Stimulated activated naive B cell treated with anti-CD40 and anti-IgM and Interleukin-4, amounts not matched to agents 10 μg/mL and 1 μg/mL and 100 μg/mL, for 72 hours (primary cell): Measurements from ENCODE around the gene RAD1.

Source experiments
- ATAC-seq, 2 donors: fragments of 150-1000 bp; cut with Tn5 transposase; replicated peaks; 2 replicates each; pipeline ENCODE4 v1.10.0; 2021; ENCODE audit warnings: moderate library complexity in 1 of 2
- DNase-seq: peaks from one replicate; pipeline ENCODE4 v3.0.0; 2021
- H3K27ac Mint-ChIP-seq: one replicate; pipeline ENCODE4 v1.8.0; 2022; ENCODE audit warnings: mild to moderate bottlenecking, mixed read lengths
- H3K27me3 Mint-ChIP-seq, 2 donors: one replicate each; pipeline ENCODE4 v1.8.0; 2022; ENCODE audit warnings: mixed read lengths in 2 of 2
- H3K36me3 Mint-ChIP-seq, 2 donors: one replicate each; pipeline ENCODE4 v1.8.0; 2022; ENCODE audit warnings: mixed read lengths in 2 of 2, mild to moderate bottlenecking in 1 of 2
- H3K4me1 Mint-ChIP-seq, 2 donors: one replicate each; pipeline ENCODE4 v1.8.0; 2022; ENCODE audit warnings: mixed read lengths in 2 of 2, mild to moderate bottlenecking in 1 of 2
- H3K4me3 Mint-ChIP-seq, 2 donors: one replicate each; pipeline ENCODE4 v1.8.0; 2022; ENCODE audit warnings: mild to moderate bottlenecking in 2 of 2, mixed read lengths in 2 of 2, moderate library complexity in 1 of 2
- H3K9me3 Mint-ChIP-seq, 2 donors: one replicate each; pipeline ENCODE4 v1.8.0; 2022; ENCODE audit warnings: mixed read lengths in 2 of 2, mild to moderate bottlenecking in 1 of 2

Gene RAD1

DNA sequence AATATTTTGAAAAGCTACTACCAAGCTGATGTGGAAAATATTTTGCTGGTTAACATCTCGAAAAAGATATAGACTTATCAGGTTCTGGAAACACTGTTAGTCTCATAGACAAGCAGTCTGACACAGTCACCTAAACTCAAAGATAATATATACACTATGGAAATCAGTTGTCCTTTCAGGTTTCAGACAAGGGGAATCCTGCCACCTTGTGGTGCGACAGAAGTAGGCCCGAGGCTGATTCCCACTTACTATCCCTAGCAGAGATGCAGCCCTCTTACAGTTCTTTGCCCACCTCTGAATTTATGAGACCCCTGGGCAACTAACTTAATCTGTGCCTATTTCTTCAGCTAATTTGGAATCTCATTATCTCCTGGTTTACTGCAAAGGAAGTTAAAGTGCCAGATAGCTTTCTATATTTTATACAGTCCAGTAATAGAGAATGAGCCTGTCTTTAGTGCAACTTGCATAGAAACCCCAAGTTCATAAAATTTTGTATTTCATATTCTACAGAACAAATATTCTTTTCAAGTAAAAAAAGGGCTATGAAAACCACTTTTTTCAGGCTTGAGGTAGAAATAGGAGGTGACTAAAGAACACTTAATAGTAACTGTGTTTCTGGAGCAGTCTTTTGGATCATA is 16.9 kb downstream of the RAD1 start:
- ATAC-seq (peak; percentile 89 to 90), DNase-seq (peak; percentile 28)
- no peak overlapping the region for H3K4me3 Mint-ChIP-seq

DNA sequence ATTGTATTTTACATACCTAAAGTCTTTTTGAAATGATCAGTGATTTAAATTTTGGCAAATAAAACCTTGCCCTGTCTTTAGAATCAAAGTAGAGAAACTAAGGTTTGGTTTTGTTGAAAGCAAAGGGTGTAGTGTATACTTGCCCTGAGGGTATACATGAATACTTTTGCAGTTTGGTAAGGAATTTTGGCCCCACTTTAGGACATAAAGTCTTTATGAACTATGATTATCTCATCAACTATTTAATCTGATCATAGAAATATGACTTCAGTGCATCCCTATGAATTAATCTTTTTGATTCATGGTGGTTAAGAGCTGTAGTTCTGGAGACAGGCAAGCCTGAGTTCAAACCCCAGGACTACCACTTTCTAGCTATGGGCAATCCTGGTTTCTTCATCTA is 17.7 kb downstream of the RAD1 start:
- ATAC-seq: no peak

More for the DNA sequence above, 16.9 kb downstream of the RAD1 start:
- Mint-ChIP-seq H3K36me3 (peaks cover 5 to 11% of the 10 kb centered on the region in 2 donors), H3K4me1 (no peaks in the 10 kb centered on the region), H3K27ac (no peak overlapping the region), H3K9me3 (no peaks in the 10 kb centered on the region), H3K27me3 (no peaks in the 10 kb centered on the region)

DNA sequence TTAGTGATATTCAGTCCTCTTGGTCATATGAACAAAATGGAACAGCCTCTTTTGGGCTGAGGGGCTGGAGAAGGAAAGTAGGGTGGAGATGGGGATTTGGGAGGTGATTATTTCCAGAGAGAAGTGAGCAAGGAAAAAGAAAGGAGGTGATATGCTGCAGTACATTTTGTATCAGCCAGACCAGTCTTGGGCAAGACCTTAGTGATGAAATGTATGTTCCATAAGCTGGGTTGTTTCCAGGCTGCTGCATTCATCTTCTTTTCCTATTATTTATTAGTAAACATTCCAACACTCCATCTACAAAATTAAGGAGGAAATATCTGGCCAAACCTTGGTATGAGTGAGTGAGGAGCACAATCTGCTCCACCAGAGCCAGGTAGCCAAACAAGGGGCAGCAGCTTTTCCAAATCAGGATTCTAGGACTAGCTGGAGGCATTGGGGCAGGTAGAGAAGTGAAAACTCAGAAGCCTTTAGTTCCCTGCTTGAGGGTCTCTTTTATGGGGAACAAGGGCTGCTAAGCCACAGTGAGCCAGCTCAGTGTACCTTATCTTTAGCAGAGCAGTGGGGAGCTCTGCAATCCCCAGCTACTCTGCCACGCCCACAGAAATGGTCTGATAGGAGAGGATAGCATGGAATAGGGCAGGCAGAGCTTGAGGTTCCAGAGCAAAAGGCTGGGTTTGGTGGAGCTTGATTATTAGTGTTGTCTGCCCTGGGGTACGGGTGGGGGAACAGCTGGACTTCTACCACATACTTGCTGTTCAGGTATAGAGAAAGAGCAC is 19.5 kb downstream of the RAD1 start:
- Mint-ChIP-seq H3K9me3 (no peaks in the 10 kb centered on the region), H3K27ac (no peak overlapping the region), H3K4me1 (no peaks in the 10 kb centered on the region), H3K36me3 (peaks cover 4 to 5% of the 10 kb centered on the region in 2 donors), H3K27me3 (no peaks in the 10 kb centered on the region), H3K4me3 (no peak overlapping the region)
- ATAC-seq (no peak), DNase-seq (no peak)

More for the DNA sequence above, 17.7 kb downstream of the RAD1 start:
- Mint-ChIP-seq H3K36me3 (peaks cover 5 to 9% of the 10 kb centered on the region in 2 donors), H3K9me3 (no peaks in the 10 kb centered on the region), H3K4me3 (no peak overlapping the region), H3K4me1 (no peaks in the 10 kb centered on the region), H3K27ac (no peak overlapping the region), H3K27me3 (no peaks in the 10 kb centered on the region)
- no peak for DNase-seq

DNA sequence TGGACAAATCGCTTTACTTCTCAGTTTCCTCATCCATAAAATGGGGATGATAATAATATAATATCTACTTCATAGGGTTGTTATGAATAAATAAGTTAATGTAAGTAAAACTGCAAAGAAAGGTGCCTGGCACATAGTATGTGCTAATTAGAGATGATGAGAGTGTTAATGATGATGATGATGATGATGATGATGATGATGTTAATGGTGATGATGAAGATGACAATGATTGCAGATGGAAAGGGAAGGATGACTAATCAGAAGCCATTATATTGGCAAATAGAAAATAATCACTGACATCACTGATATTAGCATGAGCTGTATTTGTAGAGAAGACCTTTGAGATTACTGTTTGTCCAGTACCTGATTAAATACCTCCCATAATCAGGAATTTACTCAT is 20.6 kb downstream of the RAD1 start:
- Mint-ChIP-seq H3K27me3 (no peaks in the 10 kb centered on the region), H3K9me3 (no peaks in the 10 kb centered on the region), H3K4me1 (no peaks in the 10 kb centered on the region), H3K4me3 (no peak overlapping the region), H3K36me3 (peaks cover 4 to 5% of the 10 kb centered on the region in 2 donors), H3K27ac (no peak overlapping the region)
- no peak for DNase-seq
- ATAC-seq: no peak

DNA sequence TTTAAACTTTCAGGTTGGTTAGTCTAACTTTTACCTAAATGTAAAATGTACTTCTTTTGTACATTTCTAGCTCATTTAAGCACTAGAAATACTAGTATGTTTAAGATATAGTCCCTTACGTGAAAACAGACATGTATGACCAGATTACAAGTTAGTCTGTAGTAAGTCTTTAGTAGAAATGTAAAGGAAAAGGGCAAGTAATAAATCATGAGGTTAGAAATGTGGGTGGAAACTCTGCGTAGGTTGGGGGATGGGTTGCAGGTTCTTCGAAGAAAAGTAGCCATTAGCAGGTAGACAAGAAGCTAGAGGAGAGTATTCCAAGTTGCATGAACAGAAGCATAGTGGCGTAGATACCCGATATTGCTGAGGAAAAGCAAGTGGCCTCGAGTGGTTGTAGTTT is 22.9 kb downstream of the RAD1 start:
- Mint-ChIP-seq H3K4me1 (no peaks in the 10 kb centered on the region), H3K4me3 (no peak overlapping the region), H3K9me3 (no peaks in the 10 kb centered on the region), H3K27me3 (no peaks in the 10 kb centered on the region), H3K27ac (no peak overlapping the region), H3K36me3 (peaks cover 4 to 5% of the 10 kb centered on the region in 2 donors)
- ATAC-seq (no peak), DNase-seq (no peak)

DNA sequence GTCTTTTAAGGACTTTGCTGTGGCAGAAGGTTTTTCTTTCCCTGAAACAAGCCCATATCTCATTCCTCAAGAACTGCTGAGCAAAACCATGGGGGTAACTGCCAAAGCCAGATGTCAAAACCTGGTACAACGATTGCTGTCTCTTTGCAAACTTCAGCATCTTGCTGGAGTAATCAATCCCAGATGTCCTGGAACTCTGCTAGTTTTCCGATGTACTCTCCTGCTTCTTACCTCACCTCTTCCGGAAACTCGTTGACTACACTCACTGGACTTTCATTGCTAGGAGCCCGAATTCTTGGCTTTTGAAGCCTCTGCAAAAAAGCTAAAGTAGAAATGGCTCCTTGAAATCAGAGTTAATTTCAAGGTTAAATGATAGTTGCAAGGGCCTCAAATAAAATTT is 23.3 kb downstream of the RAD1 start:
- ATAC-seq (no peak), DNase-seq (no peak)
- H3K4me1 Mint-ChIP-seq: no peaks in the 10 kb centered on the region
- no peaks in the 10 kb centered on the region for H3K9me3 Mint-ChIP-seq
- H3K27ac Mint-ChIP-seq: no peak overlapping the region
- H3K27me3 Mint-ChIP-seq: no peaks in the 10 kb centered on the region
- H3K4me3 Mint-ChIP-seq: no peak overlapping the region
- H3K36me3 Mint-ChIP-seq: peaks cover 4 to 5% of the 10 kb centered on the region in 2 donors

DNA sequence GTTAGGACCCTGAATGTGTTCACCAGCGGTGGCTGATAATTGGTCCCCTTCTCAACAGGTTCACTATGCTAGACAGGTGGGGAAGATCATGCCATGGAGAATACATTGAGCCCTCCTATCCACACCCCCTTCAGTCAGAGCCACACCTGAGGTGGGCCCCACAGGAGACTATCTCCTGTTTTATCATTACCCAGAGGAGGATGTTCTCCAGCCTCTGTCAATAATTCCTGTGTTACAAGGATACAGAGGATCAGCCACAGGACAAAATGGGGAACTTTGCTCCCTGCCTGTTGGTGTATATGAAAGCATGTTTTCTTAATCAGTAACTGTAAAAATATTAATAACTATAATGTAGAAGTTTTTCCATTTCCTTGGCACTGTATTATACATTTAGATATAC is 25.9 kb downstream of the RAD1 start:
- H3K4me1 Mint-ChIP-seq: no peaks in the 10 kb centered on the region
- H3K4me3 Mint-ChIP-seq: no peak overlapping the region
- no peaks in the 10 kb centered on the region for H3K36me3 Mint-ChIP-seq
- no peaks in the 10 kb centered on the region for H3K27me3 Mint-ChIP-seq
- no peaks in the 10 kb centered on the region for H3K9me3 Mint-ChIP-seq
- DNase-seq (no peak), ATAC-seq (no peak)
- no peak overlapping the region for H3K27ac Mint-ChIP-seq

DNA sequence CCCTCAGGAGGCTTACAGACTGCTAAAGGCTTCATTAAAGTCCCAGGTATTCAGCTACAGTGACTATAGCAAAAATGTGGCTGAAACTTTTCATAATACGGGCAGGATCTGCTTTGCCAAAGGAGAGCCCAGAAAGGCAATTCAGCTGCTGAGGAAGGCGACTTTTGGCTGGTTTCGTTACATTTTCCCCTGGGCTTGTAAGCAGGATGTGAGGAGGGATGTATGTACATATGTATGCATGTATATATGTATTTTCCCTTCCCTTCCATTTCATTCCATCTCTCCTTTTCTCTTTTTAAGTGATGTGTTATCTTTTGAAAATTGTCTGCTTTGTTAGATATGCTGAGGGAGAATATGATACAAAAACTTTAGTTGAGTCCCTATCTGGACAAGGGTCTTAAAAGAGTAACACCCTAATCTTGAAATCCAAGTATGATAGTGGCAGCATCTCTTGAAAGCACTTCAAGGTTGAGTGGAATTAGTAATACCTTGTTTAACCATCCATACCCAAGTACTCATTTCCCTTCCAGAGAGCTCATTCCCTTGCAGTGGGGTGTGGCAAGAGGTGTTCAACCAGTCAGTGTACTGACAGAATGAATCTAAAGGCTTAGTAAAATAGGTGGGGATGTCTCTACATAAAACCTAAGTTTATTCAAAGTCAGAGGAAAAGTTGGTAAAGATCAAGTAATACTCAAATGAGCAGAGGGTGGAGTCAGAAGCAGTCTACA is 28.7 kb downstream of the RAD1 start:
- Mint-ChIP-seq H3K4me1 (no peaks in the 10 kb centered on the region), H3K9me3 (no peaks in the 10 kb centered on the region), H3K27me3 (peaks cover 0 to 7% of the 10 kb centered on the region in 2 donors), H3K27ac (no peak overlapping the region), H3K4me3 (no peak overlapping the region), H3K36me3 (no peaks in the 10 kb centered on the region)
- ATAC-seq (peak in 1 of 2 donors; percentile 38), DNase-seq (no peak)

DNA sequence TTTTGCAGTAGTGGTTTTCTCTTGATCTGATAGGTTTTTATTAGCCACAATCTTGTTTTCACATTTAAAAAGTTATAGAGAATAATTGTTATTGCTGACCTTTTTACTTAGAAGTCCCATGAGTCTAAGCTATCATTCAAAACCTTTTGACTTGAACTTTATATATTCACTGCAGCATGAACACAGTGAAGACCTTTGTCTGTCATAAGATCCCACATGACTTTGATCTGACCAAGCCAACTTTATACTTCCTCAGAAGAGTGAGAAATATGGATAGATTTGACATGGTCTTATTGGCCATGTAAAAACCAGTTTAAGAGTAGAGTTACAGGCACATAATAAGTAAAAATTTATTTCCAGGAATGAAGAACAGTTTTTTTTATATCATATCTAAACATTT is 34.1 kb downstream of the RAD1 start:
- H3K27ac Mint-ChIP-seq: no peak overlapping the region
- H3K36me3 Mint-ChIP-seq: no peaks in the 10 kb centered on the region
- peaks cover 7% of the 10 kb centered on the region in 2 donors for H3K27me3 Mint-ChIP-seq
- H3K4me3 Mint-ChIP-seq: no peak overlapping the region
- no peaks in the 10 kb centered on the region for H3K4me1 Mint-ChIP-seq
- no peak for ATAC-seq
- no peak for DNase-seq
- H3K9me3 Mint-ChIP-seq: peaks cover 6 to 7% of the 10 kb centered on the region in 2 donors

DNA sequence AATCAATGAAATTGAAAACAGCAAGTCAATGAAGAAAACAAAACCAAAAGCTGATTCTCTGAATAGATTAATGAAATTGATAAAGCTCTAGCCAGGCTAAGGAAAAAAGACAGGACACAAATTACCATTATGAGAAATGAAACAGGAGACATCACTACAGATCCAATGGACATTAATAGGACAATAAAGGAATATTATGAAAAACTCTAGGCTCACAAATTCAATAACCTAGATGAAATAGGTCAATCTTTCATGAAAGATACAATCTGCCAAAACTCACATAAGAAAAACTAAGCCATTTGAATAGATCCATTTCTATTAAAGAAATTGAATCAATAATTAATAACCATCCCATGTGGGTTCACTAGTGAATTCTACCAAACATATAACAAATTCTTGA is 39.0 kb downstream of the RAD1 start:
- no peak overlapping the region for H3K27ac Mint-ChIP-seq
- no peak overlapping the region for H3K4me3 Mint-ChIP-seq
- DNase-seq: no peak
- no peaks in the 10 kb centered on the region for H3K4me1 Mint-ChIP-seq
- H3K9me3 Mint-ChIP-seq: peaks cover 9 to 17% of the 10 kb centered on the region in 2 donors
- no peak for ATAC-seq
- peaks cover 5 to 7% of the 10 kb centered on the region in 2 donors for H3K27me3 Mint-ChIP-seq
- H3K36me3 Mint-ChIP-seq: peaks cover 0 to 6% of the 10 kb centered on the region in 2 donors

DNA sequence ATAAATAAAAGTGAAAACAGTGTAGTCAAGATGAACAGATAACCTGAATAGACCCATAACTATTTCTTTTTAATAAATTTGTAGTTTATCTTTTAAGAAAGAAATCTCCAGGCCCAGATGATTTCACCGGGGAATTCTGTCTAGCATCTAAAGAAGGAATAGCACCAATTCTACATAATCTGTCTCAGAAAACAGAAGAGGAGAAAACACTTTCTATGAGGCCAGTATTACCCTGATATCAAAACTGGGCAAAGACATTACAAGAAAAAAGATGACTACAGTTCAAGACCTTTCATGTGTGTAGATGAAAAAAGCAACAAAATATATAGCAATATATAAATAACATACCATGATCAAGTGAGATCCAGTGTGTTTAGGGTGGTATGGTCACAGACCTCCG is 44.9 kb downstream of the RAD1 start:
- H3K9me3 Mint-ChIP-seq: peaks cover 0 to under 1% of the 10 kb centered on the region in 2 donors
- peaks cover 0 to under 1% of the 10 kb centered on the region in 2 donors for H3K36me3 Mint-ChIP-seq
- H3K4me3 Mint-ChIP-seq: no peak overlapping the region
- DNase-seq: no peak
- no peak overlapping the region for H3K27ac Mint-ChIP-seq
- no peaks in the 10 kb centered on the region for H3K4me1 Mint-ChIP-seq
- no peak for ATAC-seq
- peaks cover 0 to 5% of the 10 kb centered on the region in 2 donors for H3K27me3 Mint-ChIP-seq

DNA sequence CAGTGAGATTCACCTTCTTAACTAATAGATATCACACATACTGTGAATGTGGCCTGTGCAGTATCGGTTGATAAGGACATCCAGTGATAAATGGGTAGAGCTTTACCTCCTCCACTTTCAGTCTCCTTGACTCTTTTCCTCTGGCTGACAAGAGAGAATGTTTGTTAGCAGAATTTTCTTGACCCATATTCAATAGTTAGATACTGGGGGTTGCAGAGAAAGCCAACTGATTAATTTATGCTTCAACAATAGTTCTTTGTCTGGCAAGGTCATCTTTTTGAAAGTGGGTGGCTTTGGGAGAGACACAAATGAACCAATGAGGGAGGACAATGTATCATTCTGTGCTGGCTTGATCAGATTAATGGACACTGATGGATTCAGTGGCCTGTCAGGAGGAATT is 46.0 kb downstream of the RAD1 start:
- Mint-ChIP-seq H3K4me3 (no peak overlapping the region), H3K27ac (no peak overlapping the region), H3K36me3 (no peaks in the 10 kb centered on the region), H3K27me3 (peaks cover 0 to 5% of the 10 kb centered on the region in 2 donors), H3K4me1 (no peaks in the 10 kb centered on the region), H3K9me3 (no peaks in the 10 kb centered on the region)
- no peak for ATAC-seq
- DNase-seq: no peak

DNA sequence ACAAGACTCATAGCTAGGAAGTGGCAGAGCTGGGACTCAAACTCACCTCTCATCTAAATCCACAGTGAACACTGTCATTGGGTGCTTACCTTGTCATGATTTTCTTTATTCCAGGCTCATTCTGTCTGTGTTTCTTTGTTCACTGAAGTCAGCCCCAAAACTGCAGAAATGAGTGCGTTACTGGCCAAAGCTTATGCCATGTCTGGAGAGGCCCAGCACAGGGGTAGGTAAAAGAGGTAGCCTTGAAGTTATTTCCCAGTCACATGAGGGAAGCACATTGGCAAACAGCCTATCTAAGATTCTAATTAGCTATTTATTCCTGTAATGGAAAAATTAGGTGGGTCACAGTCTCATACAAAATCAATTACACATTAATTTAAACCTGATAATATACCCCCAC is 46.5 kb downstream of the RAD1 start:
- Mint-ChIP-seq H3K4me1 (no peaks in the 10 kb centered on the region), H3K27ac (no peak overlapping the region), H3K27me3 (peaks cover 0 to 5% of the 10 kb centered on the region in 2 donors), H3K4me3 (no peak overlapping the region), H3K9me3 (no peaks in the 10 kb centered on the region), H3K36me3 (peaks cover 0 to 1% of the 10 kb centered on the region in 2 donors)
- ATAC-seq (no peak), DNase-seq (no peak)

DNA sequence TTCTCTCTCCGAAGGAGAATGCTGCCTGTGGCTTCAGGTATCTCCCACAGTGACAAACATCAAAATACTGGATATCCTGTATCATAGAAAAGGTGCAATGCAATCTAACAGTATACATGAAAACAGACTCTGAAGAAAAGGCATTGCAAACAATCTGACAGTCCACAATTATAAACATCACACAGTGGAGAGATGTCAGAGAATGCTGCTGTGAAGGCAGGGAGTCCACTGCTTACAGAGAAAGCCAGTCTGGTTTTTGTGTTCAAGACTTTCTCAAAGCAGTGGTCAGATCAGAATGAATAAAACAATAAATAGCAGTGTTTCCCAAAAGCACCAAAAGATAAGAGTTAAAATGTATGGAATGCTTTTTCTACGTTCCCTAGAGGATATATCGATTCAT is 47.6 kb downstream of the RAD1 start:
- H3K27me3 Mint-ChIP-seq: no peaks in the 10 kb centered on the region
- H3K9me3 Mint-ChIP-seq: no peaks in the 10 kb centered on the region
- no peak for DNase-seq
- peaks cover 0 to 3% of the 10 kb centered on the region in 2 donors for H3K36me3 Mint-ChIP-seq
- ATAC-seq: no peak
- no peaks in the 10 kb centered on the region for H3K4me1 Mint-ChIP-seq
- no peak overlapping the region for H3K4me3 Mint-ChIP-seq
- H3K27ac Mint-ChIP-seq: no peak overlapping the region
